GM12892 (cell line): ENCODE measurements around the gene ODF2L.

Source experiments
- POLR2A ChIP-seq: IDR thresholded peaks from 2 replicates; pipeline ENCODE4 v1.6.1; 2011; ENCODE audit warnings: low read depth, low read length, control low read depth
- POLR2AphosphoS5 ChIP-seq: IDR thresholded peaks from 2 replicates; pipeline ENCODE4 v1.6.1; 2011; ENCODE audit warnings: low read depth, low read length, control low read depth
- TAF1 ChIP-seq: IDR thresholded peaks from 2 replicates; pipeline ENCODE4 v1.6.1; 2011; ENCODE audit warnings: low read depth, mild to moderate bottlenecking, control low read depth, low read length, borderline replicate concordance

DNA sequence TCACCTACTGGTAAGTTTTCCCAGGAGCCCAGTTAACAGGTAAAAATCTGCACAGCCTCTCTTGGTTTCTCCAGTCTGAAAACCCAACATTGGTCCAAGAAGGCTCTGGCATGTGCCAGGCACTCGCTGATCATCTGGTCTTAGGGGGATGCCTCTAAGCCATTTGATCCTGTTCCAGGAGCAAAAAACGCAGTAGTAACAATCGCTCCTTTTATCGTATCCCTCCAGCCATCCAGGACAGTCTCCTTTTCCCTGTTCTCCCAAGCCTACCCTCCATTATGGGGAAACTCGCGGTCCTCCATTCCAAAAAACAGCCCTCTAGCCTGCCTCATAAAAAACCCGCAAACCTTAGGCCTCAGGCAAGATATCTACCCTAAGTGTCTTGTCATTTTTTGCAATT is 56.2 kb downstream of the ODF2L start:
- TF ChIP-seq POLR2AphosphoS5 (no peak), TAF1 (no peak), POLR2A (no peak)
